Suprapubic skin (tissue), 3 donors: ENCODE measurements around the gene TM7SF2.

ENCODE experiments used
- CTCF ChIP-seq, 2 donors: fragments of 200-600 bp in 1 of 2; fragments of 450-650 bp in 1 of 2; sonication (generic) in 1 of 2; IDR thresholded peaks; one replicate each; pipeline ENCODE4 v1.5.1; 2016 to 2019; ENCODE audit warnings: antibody characterized with exemption in 2 of 2, mild to moderate bottlenecking in 1 of 2, moderate library complexity in 1 of 2
- EP300 ChIP-seq: sonication (generic); formaldehyde crosslinking; IDR thresholded peaks from one replicate; pipeline ENCODE4 v1.6.1; 2017; ENCODE audit warnings: antibody characterized with exemption
- POLR2A ChIP-seq, 2 donors: fragments of 450-650 bp; IDR thresholded peaks; one replicate each; pipeline ENCODE4 v1.6.1; 2017; ENCODE audit warnings: antibody characterized with exemption in 2 of 2, mild to moderate bottlenecking in 2 of 2, moderate library complexity in 2 of 2

- TF ChIP-seq EP300 (no peak), POLR2A (IDR thresholded peaks at IDR 0.05) (no peak), CTCF (IDR thresholded peaks at IDR 0.05) (no peak)
Measured at GRCh38 chr11:65072631-65072966, 39.1 kb upstream of the TM7SF2 start.
